AG08396 (cell line): ENCODE results near the gene GP1BA.

Experiments used
- DNase-seq: peaks from one replicate; pipeline ENCODE4 v3.0.0; 2012; ENCODE audit warnings: low spot score, mixed read lengths

GP1BA gene

DNA sequence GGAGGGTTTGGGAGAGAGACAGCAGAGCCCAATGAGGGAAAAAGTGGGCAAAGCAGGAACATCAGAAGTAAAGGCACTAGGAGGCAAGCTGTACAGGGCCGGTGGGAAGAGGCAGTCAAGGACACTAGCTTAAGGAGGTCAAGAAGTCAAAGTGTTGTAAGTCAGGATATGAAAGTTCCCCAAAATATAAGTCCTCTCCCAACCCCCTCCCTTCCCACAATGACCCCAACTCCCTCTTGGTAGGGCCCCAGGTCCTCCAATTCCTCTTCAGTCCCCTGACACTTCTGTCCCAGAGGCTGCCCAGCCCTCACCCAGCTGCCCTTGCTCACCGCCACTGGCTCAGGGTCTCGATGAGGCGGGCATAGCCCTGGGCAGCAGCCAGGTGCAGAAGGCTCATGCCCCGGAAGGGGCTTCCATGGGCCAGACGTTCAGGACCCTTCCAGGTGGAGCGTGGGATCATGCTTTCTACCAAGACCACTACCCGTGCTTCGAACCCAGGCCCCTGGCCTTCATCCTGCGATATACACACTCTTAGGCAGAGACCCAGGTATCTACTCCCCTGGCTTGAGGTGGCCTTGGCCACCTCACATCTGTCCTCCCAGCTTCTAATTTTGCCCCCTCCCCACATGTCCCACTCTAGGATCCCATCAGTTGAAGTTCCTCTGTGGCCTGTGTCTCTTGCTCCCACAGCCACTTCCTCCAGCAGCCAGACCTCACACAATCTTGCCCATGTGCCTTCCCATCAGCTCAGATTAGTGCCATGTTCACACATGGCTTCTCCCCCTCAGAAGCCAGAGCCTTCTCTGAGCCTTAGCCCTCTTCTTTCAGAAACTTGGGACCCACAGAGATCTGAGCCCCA is 41.4 kb downstream of the GP1BA start:
- DNase-seq = no peak

DNA sequence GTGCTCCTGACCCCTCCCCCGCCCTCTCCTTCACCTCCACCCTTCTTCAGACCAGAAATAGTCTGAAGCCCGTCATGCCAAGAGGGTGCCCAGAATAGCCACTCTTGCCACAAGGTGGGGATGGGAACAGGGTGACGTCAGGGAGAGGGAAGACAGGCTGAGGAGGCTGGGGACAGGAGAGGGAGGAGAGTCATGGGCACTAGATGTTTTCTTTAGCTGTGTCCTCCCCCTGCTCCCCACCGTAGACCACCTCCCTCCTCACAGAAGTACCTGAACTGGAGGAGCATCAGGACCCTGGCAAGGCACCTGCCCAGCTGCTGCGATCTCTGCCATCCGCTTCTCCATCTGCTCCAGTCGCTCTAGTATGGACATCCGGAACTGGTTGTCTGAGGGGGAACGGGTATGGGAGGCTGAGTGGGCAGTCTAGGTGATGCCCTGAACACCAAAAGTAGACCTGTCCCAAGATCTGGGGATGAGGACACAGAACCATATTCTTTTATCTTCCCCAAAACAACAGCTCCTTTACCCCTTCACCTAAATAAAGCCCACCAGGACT is 42.1 kb downstream of the GP1BA start:
- no peak for DNase-seq

DNA sequence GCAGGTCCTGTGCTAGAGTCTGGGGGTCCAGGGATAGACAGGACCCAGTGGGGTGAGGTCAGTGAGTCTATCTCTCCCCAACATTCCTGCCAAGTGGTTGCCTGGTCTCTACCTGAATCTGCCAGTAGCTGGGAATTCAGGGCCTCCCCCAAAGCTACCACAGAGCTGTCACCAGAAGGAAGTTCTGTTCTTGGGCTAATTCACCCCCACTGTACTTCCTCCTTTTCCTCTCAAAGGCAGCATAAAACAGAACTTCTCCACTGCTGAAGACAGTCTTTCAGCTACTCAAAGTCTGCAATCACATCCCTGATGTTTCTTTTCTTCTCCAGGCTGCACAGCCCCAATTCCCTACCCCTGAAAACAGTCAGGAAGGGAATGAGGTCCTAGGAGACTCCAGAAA is 46.6 kb downstream of the GP1BA start:
- no peak for DNase-seq

DNA sequence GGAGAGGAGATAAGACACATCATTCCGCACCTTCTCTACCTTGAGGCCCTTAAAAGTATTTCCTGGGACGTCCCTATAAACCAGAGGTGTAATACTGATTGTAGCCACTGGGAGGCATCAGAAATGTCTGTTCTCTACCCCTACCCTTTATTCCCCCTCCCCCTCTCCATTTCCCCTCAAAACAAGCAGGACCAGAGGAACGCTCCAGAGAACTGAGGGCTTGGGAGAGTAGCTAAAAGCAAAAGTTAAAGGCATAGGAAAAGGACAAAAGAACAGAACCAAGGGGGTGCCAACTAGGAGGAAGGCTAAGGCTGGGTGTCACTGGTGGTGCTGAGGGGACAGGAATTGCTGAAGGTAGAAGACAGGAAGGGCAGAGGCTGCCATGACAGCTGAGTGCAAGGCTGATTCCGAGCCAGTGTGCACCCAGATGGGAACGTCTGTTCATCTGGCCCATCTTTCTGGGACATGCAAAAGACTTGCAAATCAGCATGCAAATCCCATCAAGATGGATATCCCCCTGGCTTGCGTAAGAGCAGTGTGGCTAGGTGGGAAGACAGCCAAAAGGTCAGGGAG is 48.7 kb downstream of the GP1BA start:
- DNase-seq = peak; percentile 46

DNA sequence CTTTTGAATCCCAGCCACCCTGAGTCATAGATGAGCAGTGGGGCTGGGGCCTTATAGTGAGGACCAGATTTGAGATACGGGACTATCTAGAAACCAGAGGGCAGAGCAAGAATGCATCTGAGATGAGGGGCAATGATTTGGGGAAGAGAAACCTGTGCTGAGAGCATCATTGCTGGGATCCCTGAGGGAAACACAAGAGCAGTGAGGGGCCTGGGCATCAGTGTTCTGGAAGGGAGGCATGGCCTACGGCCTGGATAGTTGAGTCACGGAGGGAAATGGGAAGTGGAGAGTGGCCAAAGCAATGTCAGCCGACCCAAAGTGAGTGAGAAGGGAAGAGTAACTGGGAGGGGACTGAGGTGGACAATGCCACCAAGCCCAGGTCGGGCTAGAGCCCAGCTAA is 50.2 kb downstream of the GP1BA start:
- DNase-seq = no peak
